ENCODE measurements around the gene POMGNT2. TPM values are rescaled to one million over a fixed set of nuclear protein-coding genes. Genes with fewer than 3 reads are reported as not detected.

The POMGNT2 gene
- total RNA-seq, 4 donors from 2014 or later: 16.5 to 27.6 (median 23.5) TPM

GRCh38 chr3:43146599-43146998 lies 40.7 kb upstream of the POMGNT2 start:
- intact Hi-C loops (cut with DNase I; ENCODE audit: low total_unique reads): no loop called here
- no peak overlapping the region for H3K4me3 ChIP-seq (ENCODE audit: low read depth, poor library complexity, severe bottlenecking)
- WGBS, 2 donors: 92 to 100% methylated on average over 1 of the region's 1 CpG
- no peak for DNase-seq (ENCODE audit: low spot score in 2 of 2)
- TF ChIP-seq POLR2A (IDR thresholded peaks at IDR 0.05): no peak
- TF ChIP-seq, protein P1, sequence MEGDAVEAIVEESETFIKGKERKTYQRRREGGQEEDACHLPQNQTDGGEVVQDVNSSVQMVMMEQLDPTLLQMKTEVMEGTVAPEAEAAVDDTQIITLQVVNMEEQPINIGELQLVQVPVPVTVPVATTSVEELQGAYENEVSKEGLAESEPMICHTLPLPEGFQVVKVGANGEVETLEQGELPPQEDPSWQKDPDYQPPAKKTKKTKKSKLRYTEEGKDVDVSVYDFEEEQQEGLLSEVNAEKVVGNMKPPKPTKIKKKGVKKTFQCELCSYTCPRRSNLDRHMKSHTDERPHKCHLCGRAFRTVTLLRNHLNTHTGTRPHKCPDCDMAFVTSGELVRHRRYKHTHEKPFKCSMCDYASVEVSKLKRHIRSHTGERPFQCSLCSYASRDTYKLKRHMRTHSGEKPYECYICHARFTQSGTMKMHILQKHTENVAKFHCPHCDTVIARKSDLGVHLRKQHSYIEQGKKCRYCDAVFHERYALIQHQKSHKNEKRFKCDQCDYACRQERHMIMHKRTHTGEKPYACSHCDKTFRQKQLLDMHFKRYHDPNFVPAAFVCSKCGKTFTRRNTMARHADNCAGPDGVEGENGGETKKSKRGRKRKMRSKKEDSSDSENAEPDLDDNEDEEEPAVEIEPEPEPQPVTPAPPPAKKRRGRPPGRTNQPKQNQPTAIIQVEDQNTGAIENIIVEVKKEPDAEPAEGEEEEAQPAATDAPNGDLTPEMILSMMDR (IDR thresholded peaks at IDR 0.05): no peak

- no peak overlapping the region for H3K4me3 ChIP-seq (ENCODE audit: low read depth, poor library complexity, severe bottlenecking)
- WGBS, 2 donors: 49 to 50% methylated on average over 7 of the region's 7 CpGs
- intact Hi-C loops (cut with DNase I; ENCODE audit: low total_unique reads): no loop called here
- no peak for DNase-seq (ENCODE audit: low spot score in 2 of 2)
- TF ChIP-seq, protein P1 (IDR thresholded peaks at IDR 0.05): no peak
- no peak for TF ChIP-seq POLR2A (IDR thresholded peaks at IDR 0.05)
These were observed 39.0 kb upstream of the POMGNT2 start for GRCh38 chr3:43144761-43145490.

DNA sequence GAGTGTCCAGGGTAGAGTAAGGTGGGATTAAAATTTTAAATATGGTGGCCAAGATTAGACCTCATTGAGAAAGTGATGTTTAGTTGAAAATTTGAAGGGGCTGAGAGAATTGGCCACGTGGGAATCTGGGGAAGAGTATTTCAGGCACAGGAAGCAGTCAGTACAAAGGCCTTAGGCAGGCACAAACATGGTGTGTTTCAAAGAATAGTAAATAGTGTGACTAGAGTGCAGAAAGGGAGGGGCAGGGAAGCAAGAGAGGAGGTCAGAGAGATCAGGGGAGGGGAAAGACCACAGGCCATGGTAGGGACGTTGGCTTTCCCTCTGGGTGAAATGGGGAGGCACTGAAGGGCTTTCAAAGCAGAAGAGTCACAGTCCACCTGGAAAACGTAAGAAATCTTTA lies 36.6 kb upstream of the POMGNT2 start:
- no peak overlapping the region for H3K4me3 ChIP-seq (ENCODE audit: low read depth, poor library complexity, severe bottlenecking)
- intact Hi-C loops (cut with DNase I; ENCODE audit: low total_unique reads): no loop called here
- no peak for DNase-seq (ENCODE audit: low spot score in 2 of 2)
- WGBS, 2 donors: 34 to 38% methylated on average over 3 of the region's 3 CpGs
- no peak for TF ChIP-seq POLR2A (IDR thresholded peaks at IDR 0.05)
- TF ChIP-seq, protein P1 (IDR thresholded peaks at IDR 0.05): no peak

DNA sequence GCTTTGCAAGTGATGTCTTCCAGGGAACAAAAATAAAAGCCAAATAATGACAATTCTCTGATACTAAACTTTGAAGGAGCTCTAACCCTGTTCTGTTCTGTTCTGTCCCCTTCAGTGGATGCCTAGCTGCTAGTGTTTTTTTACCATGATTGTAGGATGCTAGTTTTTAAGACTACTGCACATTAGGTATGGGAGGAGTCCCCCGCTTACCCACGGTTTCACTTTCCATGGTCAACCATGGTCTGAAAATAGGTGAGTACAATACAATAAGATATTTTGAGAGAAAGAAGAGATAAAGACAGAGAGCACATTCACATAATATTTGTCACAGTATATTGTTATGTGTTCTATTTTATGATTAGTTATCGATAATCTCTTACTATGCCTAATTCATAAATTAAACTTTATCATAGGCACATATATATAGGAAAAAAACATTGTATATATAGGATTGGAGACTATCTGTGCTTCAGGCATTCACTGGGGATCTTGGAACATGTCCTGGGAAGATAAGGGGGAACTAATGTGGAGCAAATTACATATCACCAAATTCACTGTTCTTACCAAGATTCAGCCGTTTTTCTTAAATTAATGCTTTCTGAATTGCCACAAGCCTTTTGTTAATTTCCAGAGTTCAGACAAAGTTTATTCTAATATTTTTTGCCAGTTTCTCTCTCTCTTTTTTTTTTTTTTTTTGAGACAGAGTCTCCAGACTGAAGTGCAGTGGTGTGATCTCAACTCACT lies 32.8 kb upstream of the POMGNT2 start:
- intact Hi-C loops (cut with DNase I; ENCODE audit: low total_unique reads): no loop called here

GRCh38 chr3:43132870-43133636 lies 27.2 kb upstream of the POMGNT2 start:
- WGBS, 2 donors: 73 to 74% methylated on average over 7 of the region's 7 CpGs
- no peak for TF ChIP-seq POLR2A (IDR thresholded peaks at IDR 0.05)
- TF ChIP-seq, protein P1 (IDR thresholded peaks at IDR 0.05): no peak
- no peak for DNase-seq (ENCODE audit: low spot score in 2 of 2)
- intact Hi-C loops (cut with DNase I; ENCODE audit: low total_unique reads): no loop called here
- no peak overlapping the region for H3K4me3 ChIP-seq (ENCODE audit: low read depth, poor library complexity, severe bottlenecking)

More for the DNA sequence above, 32.8 kb upstream of the POMGNT2 start:
- no peak for DNase-seq (ENCODE audit: low spot score in 2 of 2)
- WGBS, 2 donors: 73 to 83% methylated on average over 4 of the region's 4 CpGs
- no peak overlapping the region for H3K4me3 ChIP-seq (ENCODE audit: low read depth, poor library complexity, severe bottlenecking)
- TF ChIP-seq POLR2A (IDR thresholded peaks at IDR 0.05): no peak
- TF ChIP-seq, protein P1 (IDR thresholded peaks at IDR 0.05): no peak
